ENCODE data around the gene ZNF268.

ZNF268 gene

DNA sequence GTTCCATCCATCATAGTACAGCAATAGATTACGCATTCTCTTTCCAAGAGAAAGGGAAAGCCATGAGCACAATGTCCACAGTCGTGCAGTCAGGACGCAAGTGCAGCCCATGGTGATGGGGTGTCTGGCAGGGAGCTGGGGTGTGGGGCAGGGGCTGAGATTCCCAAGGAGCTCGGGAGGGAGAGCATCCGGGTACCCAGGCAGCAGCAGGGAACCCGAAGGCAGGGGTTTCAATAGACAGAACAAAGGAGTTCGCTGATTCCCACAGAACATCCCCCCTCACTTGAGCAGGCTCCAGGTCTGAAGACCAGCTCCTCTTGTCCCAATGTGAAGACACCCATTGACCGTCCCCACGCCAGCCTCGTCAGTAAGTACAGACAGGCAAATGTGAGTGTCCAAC lies 40.9 kb downstream of the ZNF268 start (continued):
- TF ChIP-seq, protein P1, sequence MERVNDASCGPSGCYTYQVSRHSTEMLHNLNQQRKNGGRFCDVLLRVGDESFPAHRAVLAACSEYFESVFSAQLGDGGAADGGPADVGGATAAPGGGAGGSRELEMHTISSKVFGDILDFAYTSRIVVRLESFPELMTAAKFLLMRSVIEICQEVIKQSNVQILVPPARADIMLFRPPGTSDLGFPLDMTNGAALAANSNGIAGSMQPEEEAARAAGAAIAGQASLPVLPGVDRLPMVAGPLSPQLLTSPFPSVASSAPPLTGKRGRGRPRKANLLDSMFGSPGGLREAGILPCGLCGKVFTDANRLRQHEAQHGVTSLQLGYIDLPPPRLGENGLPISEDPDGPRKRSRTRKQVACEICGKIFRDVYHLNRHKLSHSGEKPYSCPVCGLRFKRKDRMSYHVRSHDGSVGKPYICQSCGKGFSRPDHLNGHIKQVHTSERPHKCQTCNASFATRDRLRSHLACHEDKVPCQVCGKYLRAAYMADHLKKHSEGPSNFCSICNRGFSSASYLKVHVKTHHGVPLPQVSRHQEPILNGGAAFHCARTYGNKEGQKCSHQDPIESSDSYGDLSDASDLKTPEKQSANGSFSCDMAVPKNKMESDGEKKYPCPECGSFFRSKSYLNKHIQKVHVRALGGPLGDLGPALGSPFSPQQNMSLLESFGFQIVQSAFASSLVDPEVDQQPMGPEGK (CRISPR knock-in tag; IDR thresholded peaks at IDR 0.05; ENCODE audit: borderline replicate concordance) = no peak

DNA sequence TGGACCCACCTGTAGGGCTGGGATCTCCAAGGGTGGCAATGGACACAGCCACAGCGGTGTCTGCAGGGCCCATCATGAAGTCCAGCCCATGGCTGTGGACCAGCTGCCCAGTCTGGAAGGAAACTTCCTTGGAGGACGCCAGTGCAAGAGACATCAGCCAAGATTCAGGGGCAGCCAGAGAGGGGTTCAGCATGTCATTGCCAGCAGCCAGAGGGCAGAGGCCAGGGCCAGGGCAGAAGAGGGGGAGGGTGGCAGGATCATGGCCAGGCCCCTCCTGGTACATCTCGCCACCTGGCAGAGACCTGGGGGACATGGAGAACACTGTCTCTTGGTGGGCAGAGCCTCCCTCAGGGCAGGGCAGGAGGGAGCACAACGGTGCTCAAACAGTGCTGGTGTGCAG lies 44.2 kb downstream of the ZNF268 start:
- ATAC-seq = no peak

DNA sequence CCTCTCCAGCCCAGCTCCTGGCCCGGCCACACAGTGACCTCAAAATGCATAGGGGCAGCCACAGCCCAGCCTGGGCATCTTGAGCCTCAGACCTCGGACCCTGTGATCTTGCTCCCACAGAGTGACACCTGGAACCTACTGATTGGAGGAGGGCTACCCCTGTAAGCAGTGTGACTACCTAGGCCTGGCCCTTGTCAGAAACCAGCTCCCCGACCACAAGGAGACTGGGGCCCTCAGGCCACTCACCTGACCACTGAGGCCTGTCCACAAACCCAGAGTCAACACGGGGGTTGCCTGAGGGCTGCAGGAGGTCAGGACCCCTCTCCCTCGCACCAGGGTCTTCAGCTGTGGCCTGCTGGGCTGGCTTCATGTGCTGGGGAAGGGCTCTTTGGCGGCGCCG lies 45.4 kb downstream of the ZNF268 start:
- TF ChIP-seq ZNF565 (CRISPR knock-in tag; conservative IDR thresholded peaks at IDR 0.05; ENCODE audit: low read depth) (no peak), ZNF70 (CRISPR knock-in tag; IDR thresholded peaks at IDR 0.05) (no peak), ISL1 (CRISPR knock-in tag; IDR thresholded peaks at IDR 0.05) (no peak), PPARA (CRISPR knock-in tag; IDR thresholded peaks at IDR 0.05; ENCODE audit: borderline replicate concordance) (no peak), ARNTL (CRISPR knock-in tag; IDR thresholded peaks at IDR 0.05; ENCODE audit: borderline replicate concordance, low read depth) (no peak), ZFP3 (CRISPR knock-in tag; IDR thresholded peaks at IDR 0.05) (no peak), ZC3H10 (CRISPR knock-in tag; IDR thresholded peaks at IDR 0.05) (no peak), GLIS3 (CRISPR knock-in tag; IDR thresholded peaks at IDR 0.05) (no peak), RARB (CRISPR knock-in tag; IDR thresholded peaks at IDR 0.05) (no peak), TCF4 (CRISPR knock-in tag; IDR thresholded peaks at IDR 0.05; ENCODE audit: borderline replicate concordance) (no peak)
- TF ChIP-seq, protein P2, sequence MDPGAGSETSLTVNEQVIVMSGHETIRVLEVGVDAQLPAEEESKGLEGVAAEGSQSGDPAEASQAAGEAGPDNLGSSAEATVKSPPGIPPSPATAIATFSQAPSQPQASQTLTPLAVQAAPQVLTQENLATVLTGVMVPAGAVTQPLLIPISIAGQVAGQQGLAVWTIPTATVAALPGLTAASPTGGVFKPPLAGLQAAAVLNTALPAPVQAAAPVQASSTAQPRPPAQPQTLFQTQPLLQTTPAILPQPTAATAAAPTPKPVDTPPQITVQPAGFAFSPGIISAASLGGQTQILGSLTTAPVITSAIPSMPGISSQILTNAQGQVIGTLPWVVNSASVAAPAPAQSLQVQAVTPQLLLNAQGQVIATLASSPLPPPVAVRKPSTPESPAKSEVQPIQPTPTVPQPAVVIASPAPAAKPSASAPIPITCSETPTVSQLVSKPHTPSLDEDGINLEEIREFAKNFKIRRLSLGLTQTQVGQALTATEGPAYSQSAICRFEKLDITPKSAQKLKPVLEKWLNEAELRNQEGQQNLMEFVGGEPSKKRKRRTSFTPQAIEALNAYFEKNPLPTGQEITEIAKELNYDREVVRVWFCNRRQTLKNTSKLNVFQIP (CRISPR knock-in tag; IDR thresholded peaks at IDR 0.05; ENCODE audit: borderline replicate concordance, low read depth) = no peak
- ATAC-seq = no peak

More for the DNA sequence above, 44.2 kb downstream of the ZNF268 start:
- TF ChIP-seq OSR1 (CRISPR knock-in tag; IDR thresholded peaks at IDR 0.05) (no peak), ESRRG (CRISPR knock-in tag; IDR thresholded peaks at IDR 0.05) (no peak), ARNTL (CRISPR knock-in tag; IDR thresholded peaks at IDR 0.05; ENCODE audit: borderline replicate concordance, low read depth) (no peak), ZNF565 (CRISPR knock-in tag; conservative IDR thresholded peaks at IDR 0.05; ENCODE audit: low read depth) (no peak), ZNF8 (CRISPR knock-in tag; IDR thresholded peaks at IDR 0.05) (no peak), SNAI2 (CRISPR knock-in tag; IDR thresholded peaks at IDR 0.05) (no peak), BACH2 (CRISPR knock-in tag; IDR thresholded peaks at IDR 0.05; ENCODE audit: borderline replicate concordance) (no peak), ISL1 (CRISPR knock-in tag; IDR thresholded peaks at IDR 0.05) (no peak), ZFP30 (CRISPR knock-in tag; IDR thresholded peaks at IDR 0.05) (no peak)
- TF ChIP-seq, protein P3, sequence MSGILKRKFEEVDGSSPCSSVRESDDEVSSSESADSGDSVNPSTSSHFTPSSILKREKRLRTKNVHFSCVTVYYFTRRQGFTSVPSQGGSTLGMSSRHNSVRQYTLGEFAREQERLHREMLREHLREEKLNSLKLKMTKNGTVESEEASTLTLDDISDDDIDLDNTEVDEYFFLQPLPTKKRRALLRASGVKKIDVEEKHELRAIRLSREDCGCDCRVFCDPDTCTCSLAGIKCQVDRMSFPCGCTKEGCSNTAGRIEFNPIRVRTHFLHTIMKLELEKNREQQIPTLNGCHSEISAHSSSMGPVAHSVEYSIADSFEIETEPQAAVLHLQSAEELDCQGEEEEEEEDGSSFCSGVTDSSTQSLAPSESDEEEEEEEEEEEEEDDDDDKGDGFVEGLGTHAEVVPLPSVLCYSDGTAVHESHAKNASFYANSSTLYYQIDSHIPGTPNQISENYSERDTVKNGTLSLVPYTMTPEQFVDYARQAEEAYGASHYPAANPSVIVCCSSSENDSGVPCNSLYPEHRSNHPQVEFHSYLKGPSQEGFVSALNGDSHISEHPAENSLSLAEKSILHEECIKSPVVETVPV (CRISPR knock-in tag; IDR thresholded peaks at IDR 0.05) = no peak
- TF ChIP-seq, protein P4, sequence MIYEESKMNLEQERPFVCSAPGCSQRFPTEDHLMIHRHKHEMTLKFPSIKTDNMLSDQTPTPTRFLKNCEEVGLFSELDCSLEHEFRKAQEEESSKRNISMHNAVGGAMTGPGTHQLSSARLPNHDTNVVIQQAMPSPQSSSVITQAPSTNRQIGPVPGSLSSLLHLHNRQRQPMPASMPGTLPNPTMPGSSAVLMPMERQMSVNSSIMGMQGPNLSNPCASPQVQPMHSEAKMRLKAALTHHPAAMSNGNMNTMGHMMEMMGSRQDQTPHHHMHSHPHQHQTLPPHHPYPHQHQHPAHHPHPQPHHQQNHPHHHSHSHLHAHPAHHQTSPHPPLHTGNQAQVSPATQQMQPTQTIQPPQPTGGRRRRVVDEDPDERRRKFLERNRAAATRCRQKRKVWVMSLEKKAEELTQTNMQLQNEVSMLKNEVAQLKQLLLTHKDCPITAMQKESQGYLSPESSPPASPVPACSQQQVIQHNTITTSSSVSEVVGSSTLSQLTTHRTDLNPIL (CRISPR knock-in tag; IDR thresholded peaks at IDR 0.05; ENCODE audit: low read depth) = no peak

DNA sequence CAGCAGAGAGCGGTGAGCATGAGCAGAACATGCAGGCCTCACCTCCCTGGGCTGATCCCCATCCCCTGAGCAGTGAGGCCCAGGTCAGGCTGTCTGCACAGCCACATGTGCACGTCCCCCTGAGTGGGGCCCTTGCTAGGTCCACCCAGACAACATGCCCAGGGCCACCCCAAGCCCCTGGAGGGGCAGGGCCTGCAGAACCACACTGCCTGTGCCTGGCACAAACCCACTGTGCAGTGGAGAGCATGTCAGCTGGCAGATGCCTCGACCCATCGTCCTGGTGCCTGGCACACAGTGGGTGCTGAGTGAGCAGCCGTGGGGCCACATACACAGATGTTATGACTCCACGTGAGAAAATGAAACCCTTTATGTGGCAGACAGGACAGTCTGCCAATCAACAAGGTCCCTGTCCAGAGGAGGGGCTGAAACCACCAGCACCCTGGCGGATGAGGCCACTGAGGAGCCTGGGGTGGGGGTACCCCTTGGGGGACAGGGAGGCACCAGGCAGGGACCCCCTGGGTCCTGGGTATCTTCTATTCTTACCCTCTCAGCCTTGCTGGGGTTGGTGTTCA lies 46.1 kb downstream of the ZNF268 start:
- no peak for ATAC-seq
- TF ChIP-seq ZFP3 (CRISPR knock-in tag; IDR thresholded peaks at IDR 0.05) (no peak), ZFP30 (CRISPR knock-in tag; IDR thresholded peaks at IDR 0.05) (no peak), TOX (CRISPR knock-in tag; IDR thresholded peaks at IDR 0.05; ENCODE audit: borderline replicate concordance) (no peak), BACH2 (CRISPR knock-in tag; IDR thresholded peaks at IDR 0.05; ENCODE audit: borderline replicate concordance) (no peak), TCF4 (CRISPR knock-in tag; IDR thresholded peaks at IDR 0.05; ENCODE audit: borderline replicate concordance) (no peak), ZC3H10 (CRISPR knock-in tag; IDR thresholded peaks at IDR 0.05) (no peak), OSR1 (CRISPR knock-in tag; IDR thresholded peaks at IDR 0.05) (no peak), ESRRG (CRISPR knock-in tag; IDR thresholded peaks at IDR 0.05) (no peak), ARNTL (CRISPR knock-in tag; IDR thresholded peaks at IDR 0.05; ENCODE audit: borderline replicate concordance, low read depth) (no peak), ZNF70 (CRISPR knock-in tag; IDR thresholded peaks at IDR 0.05) (no peak), RARB (CRISPR knock-in tag; IDR thresholded peaks at IDR 0.05) (no peak)
- TF ChIP-seq, protein P5, sequence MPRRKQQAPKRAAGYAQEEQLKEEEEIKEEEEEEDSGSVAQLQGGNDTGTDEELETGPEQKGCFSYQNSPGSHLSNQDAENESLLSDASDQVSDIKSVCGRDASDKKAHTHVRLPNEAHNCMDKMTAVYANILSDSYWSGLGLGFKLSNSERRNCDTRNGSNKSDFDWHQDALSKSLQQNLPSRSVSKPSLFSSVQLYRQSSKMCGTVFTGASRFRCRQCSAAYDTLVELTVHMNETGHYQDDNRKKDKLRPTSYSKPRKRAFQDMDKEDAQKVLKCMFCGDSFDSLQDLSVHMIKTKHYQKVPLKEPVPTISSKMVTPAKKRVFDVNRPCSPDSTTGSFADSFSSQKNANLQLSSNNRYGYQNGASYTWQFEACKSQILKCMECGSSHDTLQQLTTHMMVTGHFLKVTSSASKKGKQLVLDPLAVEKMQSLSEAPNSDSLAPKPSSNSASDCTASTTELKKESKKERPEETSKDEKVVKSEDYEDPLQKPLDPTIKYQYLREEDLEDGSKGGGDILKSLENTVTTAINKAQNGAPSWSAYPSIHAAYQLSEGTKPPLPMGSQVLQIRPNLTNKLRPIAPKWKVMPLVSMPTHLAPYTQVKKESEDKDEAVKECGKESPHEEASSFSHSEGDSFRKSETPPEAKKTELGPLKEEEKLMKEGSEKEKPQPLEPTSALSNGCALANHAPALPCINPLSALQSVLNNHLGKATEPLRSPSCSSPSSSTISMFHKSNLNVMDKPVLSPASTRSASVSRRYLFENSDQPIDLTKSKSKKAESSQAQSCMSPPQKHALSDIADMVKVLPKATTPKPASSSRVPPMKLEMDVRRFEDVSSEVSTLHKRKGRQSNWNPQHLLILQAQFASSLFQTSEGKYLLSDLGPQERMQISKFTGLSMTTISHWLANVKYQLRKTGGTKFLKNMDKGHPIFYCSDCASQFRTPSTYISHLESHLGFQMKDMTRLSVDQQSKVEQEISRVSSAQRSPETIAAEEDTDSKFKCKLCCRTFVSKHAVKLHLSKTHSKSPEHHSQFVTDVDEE (CRISPR knock-in tag; IDR thresholded peaks at IDR 0.05) = no peak
- TF ChIP-seq, protein P1 (CRISPR knock-in tag; IDR thresholded peaks at IDR 0.05; ENCODE audit: borderline replicate concordance) = no peak
- TF ChIP-seq, protein P4 (CRISPR knock-in tag; IDR thresholded peaks at IDR 0.05; ENCODE audit: low read depth) = no peak
